H9 (cell line): ENCODE data around the gene NID1. TPM values are rescaled to one million over a fixed set of nuclear protein-coding genes. Genes with fewer than 3 reads are reported as not detected.

Experiments used
- DNase-seq: peaks from one replicate; pipeline ENCODE4 v3.0.0-alpha.2; 2017
- H2AFZ ChIP-seq: one replicate; pipeline ENCODE4 v1.6.1; 2013; ENCODE audit warnings: mild to moderate bottlenecking, low read length, control low read depth, moderate library complexity
- H2AK5ac ChIP-seq: 2 replicates; pipeline ENCODE4 v1.6.1; 2013; ENCODE audit warnings: low read length, control low read depth, mixed read lengths; ENCODE audit not compliant: insufficient read length
- H2BK120ac ChIP-seq: one replicate; pipeline ENCODE4 v1.6.1; 2013; ENCODE audit warnings: low read depth, mild to moderate bottlenecking, low read length, control low read depth, inconsistent platforms; ENCODE audit not compliant: poor library complexity, severe bottlenecking
- H2BK12ac ChIP-seq: 2 replicates; pipeline ENCODE4 v1.6.1; 2013; ENCODE audit warnings: low read length, control low read depth, mixed read lengths, low read depth; ENCODE audit not compliant: insufficient read length
- H2BK15ac ChIP-seq: 2 replicates; pipeline ENCODE4 v1.6.1; 2013; ENCODE audit warnings: low read depth, low read length, control low read depth
- H2BK20ac ChIP-seq: one replicate; pipeline ENCODE4 v1.6.1; 2013; ENCODE audit warnings: low read depth, mild to moderate bottlenecking, low read length, control low read depth, inconsistent platforms; ENCODE audit not compliant: poor library complexity, severe bottlenecking
- H2BK5ac ChIP-seq: 2 replicates; pipeline ENCODE4 v1.6.1; 2013; ENCODE audit warnings: low read length, control low read depth, mixed read lengths; ENCODE audit not compliant: insufficient read length
- H3K14ac ChIP-seq: 2 replicates; pipeline ENCODE4 v1.6.1; 2013; ENCODE audit warnings: low read length, control low read depth; ENCODE audit not compliant: insufficient read depth
- H3K18ac ChIP-seq: 2 replicates; pipeline ENCODE4 v1.6.1; 2013; ENCODE audit warnings: low read depth, mild to moderate bottlenecking, mixed read lengths, low read length, control low read depth; ENCODE audit not compliant: insufficient read length
- H3K23ac ChIP-seq: 2 replicates; pipeline ENCODE4 v1.6.1; 2013; ENCODE audit warnings: low read length, control low read depth, mixed read lengths, low read depth; ENCODE audit not compliant: insufficient read length
- H3K23me2 ChIP-seq: 2 replicates; pipeline ENCODE4 v1.6.1; 2013; ENCODE audit warnings: low read depth, mild to moderate bottlenecking, mixed read lengths, low read length, control low read depth; ENCODE audit not compliant: insufficient read length, poor library complexity, severe bottlenecking
- H3K27ac ChIP-seq: 2 replicates; pipeline ENCODE4 v1.5.1; 2013; ENCODE audit warnings: low read length, control low read depth, mixed read lengths, low read depth; ENCODE audit not compliant: insufficient read length
- H3K27me3 ChIP-seq: 2 replicates; pipeline ENCODE4 v1.6.1; 2013; ENCODE audit warnings: low read length, control low read depth, inconsistent platforms; ENCODE audit not compliant: insufficient read depth
- H3K4ac ChIP-seq: 2 replicates; pipeline ENCODE4 v1.6.1; 2013; ENCODE audit warnings: low read depth, mild to moderate bottlenecking, control low read depth, inconsistent platforms, low read length, moderate library complexity
- H3K4me1 ChIP-seq: 2 replicates; pipeline ENCODE4 v1.6.1; 2013; ENCODE audit warnings: low read length, control low read depth, inconsistent platforms; ENCODE audit not compliant: insufficient read depth
- H3K4me2 ChIP-seq: 2 replicates; pipeline ENCODE4 v1.6.1; 2013; ENCODE audit warnings: low read length, control low read depth, mixed read lengths; ENCODE audit not compliant: insufficient read length, insufficient read depth
- H3K56ac ChIP-seq: 2 replicates; pipeline ENCODE4 v1.6.1; 2013; ENCODE audit warnings: low read depth, mild to moderate bottlenecking, mixed read lengths, low read length, control low read depth; ENCODE audit not compliant: insufficient read length
- H3K79me1 ChIP-seq: 2 replicates; pipeline ENCODE4 v1.6.1; 2013; ENCODE audit warnings: low read depth, mild to moderate bottlenecking, moderate library complexity, low read length, control low read depth, inconsistent platforms; ENCODE audit not compliant: insufficient read depth, poor library complexity, severe bottlenecking
- H3K79me2 ChIP-seq: 2 replicates; pipeline ENCODE4 v1.6.1; 2013; ENCODE audit warnings: low read length, control low read depth, inconsistent platforms; ENCODE audit not compliant: insufficient read depth
- H3K9ac ChIP-seq: 2 replicates; pipeline ENCODE4 v1.6.1; 2013; ENCODE audit warnings: low read length, control low read depth, mixed read lengths; ENCODE audit not compliant: insufficient read length; ENCODE audit errors: extremely low read depth
- H3K9me3 ChIP-seq: one replicate; pipeline ENCODE4 v1.6.1; 2013; ENCODE audit warnings: low read depth, low read length, inconsistent platforms; ENCODE audit not compliant: control insufficient read depth
- H3T11ph ChIP-seq: one replicate; pipeline ENCODE4 v1.6.1; 2013; ENCODE audit warnings: mild to moderate bottlenecking, low read length, control low read depth, inconsistent platforms
- H4K20me1 ChIP-seq: one replicate; pipeline ENCODE4 v1.6.1; 2013; ENCODE audit not compliant: control insufficient read depth, insufficient read length, insufficient read depth
- H4K5ac ChIP-seq: 2 replicates; pipeline ENCODE4 v1.6.1; 2013; ENCODE audit warnings: low read depth, mild to moderate bottlenecking, mixed read lengths, low read length, control low read depth; ENCODE audit not compliant: insufficient read length
- H4K8ac ChIP-seq: replicated peaks from 2 replicates; pipeline ENCODE4 v1.6.1; 2013; ENCODE audit warnings: low read length, control low read depth, mixed read lengths, low read depth; ENCODE audit not compliant: insufficient read length
- H4K91ac ChIP-seq: 2 replicates; pipeline ENCODE4 v1.6.1; 2013; ENCODE audit warnings: low read depth, mild to moderate bottlenecking, moderate library complexity, mixed read lengths, low read length, control low read depth; ENCODE audit not compliant: insufficient read length
- H3K27ac Mint-ChIP-seq, 3 experiments: 2 replicates in 2 of 3; 3 replicates in 1 of 3; pipeline ENCODE4 v1.8.0; 2020 to 2021; ENCODE audit warnings: mixed read lengths in 3 of 3, mild to moderate bottlenecking in 1 of 3, moderate library complexity in 1 of 3
- H3K27me3 Mint-ChIP-seq: 2 replicates; pipeline ENCODE4 v1.8.0; 2021; ENCODE audit warnings: low read depth, mild to moderate bottlenecking, moderate library complexity, mixed read lengths
- H3K36me3 Mint-ChIP-seq, 3 experiments: 2 replicates in 2 of 3; 3 replicates in 1 of 3; pipeline ENCODE4 v1.8.0; 2020 to 2021; ENCODE audit warnings: low read depth in 3 of 3, mixed read lengths in 3 of 3; ENCODE audit not compliant: insufficient read depth in 1 of 3
- H3K4me1 Mint-ChIP-seq, 2 experiments: 2 replicates each; pipeline ENCODE4 v1.8.0; 2020; ENCODE audit warnings: mixed read lengths in 2 of 2
- H3K4me3 Mint-ChIP-seq, 2 experiments: 2 replicates in 1 of 2; 3 replicates in 1 of 2; pipeline ENCODE4 v1.8.0; 2020 to 2021; ENCODE audit warnings: mild to moderate bottlenecking in 2 of 2, mixed read lengths in 2 of 2, moderate library complexity in 1 of 2
- H3K9me3 Mint-ChIP-seq, 2 experiments: 2 replicates in 1 of 2; 3 replicates in 1 of 2; pipeline ENCODE4 v1.8.0; 2020; ENCODE audit warnings: mild to moderate bottlenecking in 2 of 2, mixed read lengths in 2 of 2, moderate library complexity in 1 of 2
- WGBS: extraction: QIAGEN DNeasy Blood & Tissue Kit; methylation state at CpG from one replicate; pipeline ENCODE4 v1.1.7; 2013; ENCODE audit warnings: missing lambda C conversion rate, low lambda C conversion rate, mixed read lengths; ENCODE audit not compliant: insufficient read length; ENCODE audit errors: extremely low coverage; 5-methylcytosine and 5-hydroxymethylcytosine counted together
- total RNA-seq: library from RNA; stranded (reverse); gene quantifications from 2 replicates; pipeline ENCODE4 v1.2.1, GENCODE V29; 2021
- TF ChIP-seq, protein P1 (sequence below): fragments of 200-600 bp; sonication (generic); conservative IDR thresholded peaks from 3 replicates; pipeline ENCODE4 v1.8.0; 2021; ENCODE audit warnings: antibody characterized with exemption, mild to moderate bottlenecking

Gene NID1
- total RNA-seq, 1 experiment from 2014 or later = 28.5 TPM

DNA sequence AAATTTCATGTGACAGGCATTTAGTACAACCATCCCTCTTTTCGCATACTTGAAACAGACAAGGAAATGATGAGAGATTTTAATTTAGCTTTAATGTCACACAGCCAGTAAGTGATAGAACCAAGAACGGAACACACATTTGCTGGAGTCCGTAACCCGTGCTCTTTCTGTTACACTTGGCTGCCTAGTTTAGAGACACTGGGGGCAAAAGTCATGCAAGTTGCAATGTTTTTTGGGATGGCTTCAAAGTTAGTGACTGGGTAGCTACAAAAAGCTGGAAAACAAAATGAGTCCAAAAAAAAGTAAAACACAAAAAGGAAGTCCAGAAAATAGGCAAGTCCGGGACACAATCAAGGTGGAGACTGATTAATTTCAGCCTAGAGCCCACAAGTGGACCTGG lies 5.9 kb downstream of the NID1 start:
- H3K18ac ChIP-seq = no peak overlapping the region
- no peak overlapping the region for H3K4me2 ChIP-seq
- no peak overlapping the region for H3K27ac Mint-ChIP-seq

More for the DNA sequence above, 5.9 kb downstream of the NID1 start:
- H3K9ac ChIP-seq = no peak overlapping the region
- peaks cover 2% of the 10 kb centered on the region for H3K79me1 ChIP-seq
- no peaks in the 10 kb centered on the region for H3K4me1 ChIP-seq
- H2BK12ac ChIP-seq = no peak overlapping the region
- no peak for DNase-seq
- no peaks in the 10 kb centered on the region for H3K79me2 ChIP-seq
- Mint-ChIP-seq H3K4me1 (peaks cover 10 to 17% of the 10 kb centered on the region in 2 experiments), H3K4me3 (no peak overlapping the region), H3K9me3 (0 out of 5 replicates have a peak, but pooled peaks cover 0 to 1% of the 10 kb centered on the region in 2 experiments), H3K27me3 (peaks cover 17% of the 10 kb centered on the region), H3K36me3 (peaks cover 0 to 10% (median 0%) of the 10 kb centered on the region in 3 experiments; a peak in 3 of 7 replicates)
- no peaks in the 10 kb centered on the region for H3K9me3 ChIP-seq
- H4K91ac ChIP-seq = no peak overlapping the region
- no peak overlapping the region for H3T11ph ChIP-seq
- H3K4ac ChIP-seq = no peak overlapping the region
- H3K56ac ChIP-seq = no peak overlapping the region
- no peak overlapping the region for H3K14ac ChIP-seq
- no CpG with 5 or more reads among the region's 5 CpGs for WGBS
- H2BK20ac ChIP-seq = no peak overlapping the region
- no peak overlapping the region for H3K23ac ChIP-seq
- no peak overlapping the region for H3K27ac ChIP-seq
- H2BK5ac ChIP-seq = no peak overlapping the region
- H2AFZ ChIP-seq = no peak overlapping the region
- H2AK5ac ChIP-seq = no peak overlapping the region
- H2BK15ac ChIP-seq = no peak overlapping the region
- no peak overlapping the region for H2BK120ac ChIP-seq
- TF ChIP-seq, protein P1, sequence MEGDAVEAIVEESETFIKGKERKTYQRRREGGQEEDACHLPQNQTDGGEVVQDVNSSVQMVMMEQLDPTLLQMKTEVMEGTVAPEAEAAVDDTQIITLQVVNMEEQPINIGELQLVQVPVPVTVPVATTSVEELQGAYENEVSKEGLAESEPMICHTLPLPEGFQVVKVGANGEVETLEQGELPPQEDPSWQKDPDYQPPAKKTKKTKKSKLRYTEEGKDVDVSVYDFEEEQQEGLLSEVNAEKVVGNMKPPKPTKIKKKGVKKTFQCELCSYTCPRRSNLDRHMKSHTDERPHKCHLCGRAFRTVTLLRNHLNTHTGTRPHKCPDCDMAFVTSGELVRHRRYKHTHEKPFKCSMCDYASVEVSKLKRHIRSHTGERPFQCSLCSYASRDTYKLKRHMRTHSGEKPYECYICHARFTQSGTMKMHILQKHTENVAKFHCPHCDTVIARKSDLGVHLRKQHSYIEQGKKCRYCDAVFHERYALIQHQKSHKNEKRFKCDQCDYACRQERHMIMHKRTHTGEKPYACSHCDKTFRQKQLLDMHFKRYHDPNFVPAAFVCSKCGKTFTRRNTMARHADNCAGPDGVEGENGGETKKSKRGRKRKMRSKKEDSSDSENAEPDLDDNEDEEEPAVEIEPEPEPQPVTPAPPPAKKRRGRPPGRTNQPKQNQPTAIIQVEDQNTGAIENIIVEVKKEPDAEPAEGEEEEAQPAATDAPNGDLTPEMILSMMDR = no peak
- H3K23me2 ChIP-seq = no peaks in the 10 kb centered on the region
- H3K27me3 ChIP-seq = peaks cover 5% of the 10 kb centered on the region; the same call in 1 of the 2 replicates
- no peak overlapping the region for H4K8ac ChIP-seq
- H4K20me1 ChIP-seq = no peaks in the 10 kb centered on the region
- no peak overlapping the region for H4K5ac ChIP-seq
